HG03045 (cell line): Measurements from ENCODE around the gene ATXN7.

ENCODE experiments used
- ATAC-seq: cut with Tn5 transposase; IDR thresholded peaks from one replicate; pipeline ENCODE4 v1.9.1; 2021; ENCODE audit warnings: mild to moderate bottlenecking, moderate library complexity; ENCODE audit not compliant: unreplicated experiment

ATXN7 gene

GRCh38 chr3:64011685-64012084 lies 148.0 kb downstream of the ATXN7 start:
- ATAC-seq: no peak

GRCh38 chr3:64016941-64017620 lies 153.4 kb downstream of the ATXN7 start:
- ATAC-seq: no peak

- ATAC-seq: no peak
Observed at GRCh38 chr3:64019271-64019670, 155.6 kb downstream of the ATXN7 start.

GRCh38 chr3:64019879-64020278 lies 156.2 kb downstream of the ATXN7 start:
- no peak for ATAC-seq

- no peak for ATAC-seq
Observed at GRCh38 chr3:64021922-64022321, 158.3 kb downstream of the ATXN7 start.

- no peak for ATAC-seq
Observed at GRCh38 chr3:64022451-64023186, 159.0 kb downstream of the ATXN7 start.

GRCh38 chr3:64023187-64023860 lies 159.7 kb downstream of the ATXN7 start, which contains the start of gene PSMD6:
PSMD6 (minus strand) TSS chr3:64023494; CDS start chr3:64023419, 75 bp downstream.
- ATAC-seq: peak; percentile 98

GRCh38 chr3:64023861-64024223 lies 160.2 kb downstream of the ATXN7 start:
- ATAC-seq: no peak

GRCh38 chr3:64026346-64026745 lies 162.7 kb downstream of the ATXN7 start:
- ATAC-seq: no peak

- ATAC-seq: no peak
Observed at GRCh38 chr3:64027658-64028057, 164.0 kb downstream of the ATXN7 start.

- ATAC-seq: no peak
Observed at GRCh38 chr3:64028754-64029153, 165.1 kb downstream of the ATXN7 start.

- no peak for ATAC-seq
Observed at GRCh38 chr3:64029287-64029686, 165.6 kb downstream of the ATXN7 start.

GRCh38 chr3:64030741-64031140 lies 167.1 kb downstream of the ATXN7 start:
- ATAC-seq: peak; percentile 94

- no peak for ATAC-seq
Observed at GRCh38 chr3:64031540-64032508, 168.2 kb downstream of the ATXN7 start.

GRCh38 chr3:64033069-64033468 lies 169.4 kb downstream of the ATXN7 start:
- ATAC-seq: no peak

GRCh38 chr3:64037084-64037483 lies 173.4 kb downstream of the ATXN7 start:
- ATAC-seq: no peak

GRCh38 chr3:64038253-64038767 lies 174.6 kb downstream of the ATXN7 start:
- ATAC-seq: no peak

- no peak for ATAC-seq
Observed at GRCh38 chr3:64039332-64039731, 175.7 kb downstream of the ATXN7 start.

- ATAC-seq: no peak
Observed at GRCh38 chr3:64039981-64040733, 176.5 kb downstream of the ATXN7 start.

- ATAC-seq: no peak
Observed at GRCh38 chr3:64042952-64043351, 179.3 kb downstream of the ATXN7 start.
